BE2C (cell line): Measurements from ENCODE around the gene KDM2B.
A peak's percentile ranks its signal among the peaks of the same experiment; 100 is the strongest.

Experiments used
- DNase-seq: peaks from one replicate; pipeline ENCODE4 v3.0.0-alpha.2; 2020
- H3K27me3 ChIP-seq: fragments of 250-450 bp; sonication (Bioruptor Pico); 2 replicates; pipeline ENCODE4 v1.5.1; 2020; ENCODE audit warnings: mild to moderate bottlenecking
- H3K36me3 ChIP-seq: fragments of 250-450 bp; sonication (Bioruptor Pico); 2 replicates; pipeline ENCODE4 v1.5.1; 2020; ENCODE audit warnings: mild to moderate bottlenecking
- H3K4me1 ChIP-seq: fragments of 250-450 bp; sonication (Bioruptor Pico); 2 replicates; pipeline ENCODE4 v1.5.1; 2020
- H3K4me3 ChIP-seq: 2 replicates; pipeline ENCODE4 v1.5.1; 2011; ENCODE audit warnings: low read depth, low read length
- H3K9me3 ChIP-seq: fragments of 250-450 bp; sonication (Bioruptor Pico); 2 replicates; pipeline ENCODE4 v1.5.1; 2020
- TF ChIP-seq, protein P1 (sequence below): IDR thresholded peaks from 2 replicates; pipeline ENCODE4 v1.5.1; 2012; ENCODE audit warnings: mild to moderate bottlenecking, low read depth, low read length

KDM2B gene

DNA sequence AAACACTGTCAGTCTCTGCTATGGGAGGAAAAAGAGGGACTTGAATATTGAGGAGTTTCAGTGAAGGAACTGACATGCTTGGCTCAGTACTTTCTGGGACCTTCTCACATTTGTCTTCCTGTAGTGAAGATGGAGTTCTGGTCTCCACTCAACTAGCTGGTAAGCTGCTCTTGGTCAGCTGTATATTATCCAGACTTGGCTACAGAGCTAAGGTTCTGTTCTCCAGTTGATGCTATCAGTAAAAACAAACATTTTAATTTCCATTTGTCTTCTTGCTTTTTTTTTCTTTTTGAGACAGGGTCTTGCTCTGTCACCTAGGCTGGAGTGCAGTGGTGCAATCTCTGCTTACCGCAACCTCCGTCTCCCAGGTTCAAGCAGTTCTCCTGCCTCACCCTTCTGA lies 175.6 kb downstream of the KDM2B start:
- Histone ChIP-seq H3K36me3 (peaks cover 37% of the 10 kb centered on the region), H3K27me3 (no peaks in the 10 kb centered on the region), H3K4me1 (peaks cover 9% of the 10 kb centered on the region), H3K9me3 (no peaks in the 10 kb centered on the region), H3K4me3 (peak overlapping the region; percentile 4)
- TF ChIP-seq, protein P1, sequence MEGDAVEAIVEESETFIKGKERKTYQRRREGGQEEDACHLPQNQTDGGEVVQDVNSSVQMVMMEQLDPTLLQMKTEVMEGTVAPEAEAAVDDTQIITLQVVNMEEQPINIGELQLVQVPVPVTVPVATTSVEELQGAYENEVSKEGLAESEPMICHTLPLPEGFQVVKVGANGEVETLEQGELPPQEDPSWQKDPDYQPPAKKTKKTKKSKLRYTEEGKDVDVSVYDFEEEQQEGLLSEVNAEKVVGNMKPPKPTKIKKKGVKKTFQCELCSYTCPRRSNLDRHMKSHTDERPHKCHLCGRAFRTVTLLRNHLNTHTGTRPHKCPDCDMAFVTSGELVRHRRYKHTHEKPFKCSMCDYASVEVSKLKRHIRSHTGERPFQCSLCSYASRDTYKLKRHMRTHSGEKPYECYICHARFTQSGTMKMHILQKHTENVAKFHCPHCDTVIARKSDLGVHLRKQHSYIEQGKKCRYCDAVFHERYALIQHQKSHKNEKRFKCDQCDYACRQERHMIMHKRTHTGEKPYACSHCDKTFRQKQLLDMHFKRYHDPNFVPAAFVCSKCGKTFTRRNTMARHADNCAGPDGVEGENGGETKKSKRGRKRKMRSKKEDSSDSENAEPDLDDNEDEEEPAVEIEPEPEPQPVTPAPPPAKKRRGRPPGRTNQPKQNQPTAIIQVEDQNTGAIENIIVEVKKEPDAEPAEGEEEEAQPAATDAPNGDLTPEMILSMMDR: no peak
- no peak for DNase-seq

DNA sequence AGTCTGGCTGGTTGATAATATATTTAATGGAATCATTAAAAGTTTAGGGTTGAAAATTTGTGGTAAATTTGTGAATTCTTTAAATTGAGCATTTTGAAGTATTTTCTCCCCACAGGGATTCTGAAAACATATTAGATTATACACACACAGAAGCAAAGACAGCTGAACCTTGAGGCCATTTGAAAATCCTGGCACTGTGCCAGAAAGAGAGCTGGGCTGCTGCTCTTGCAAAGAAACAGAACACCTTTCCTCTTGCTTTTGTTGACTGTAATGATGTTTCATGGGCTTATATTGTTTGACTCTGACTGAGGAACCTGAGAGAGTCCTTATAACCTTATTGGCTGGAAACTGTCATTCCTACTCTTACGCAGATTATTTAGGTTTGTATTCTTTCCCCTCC lies 176.1 kb downstream of the KDM2B start:
- Histone ChIP-seq H3K4me3 (peak overlapping the region; percentile 4), H3K36me3 (peaks cover 37% of the 10 kb centered on the region), H3K9me3 (no peaks in the 10 kb centered on the region), H3K27me3 (no peaks in the 10 kb centered on the region), H3K4me1 (peaks cover 9% of the 10 kb centered on the region)
- DNase-seq: peak; percentile 88
- TF ChIP-seq, protein P1: no peak

DNA sequence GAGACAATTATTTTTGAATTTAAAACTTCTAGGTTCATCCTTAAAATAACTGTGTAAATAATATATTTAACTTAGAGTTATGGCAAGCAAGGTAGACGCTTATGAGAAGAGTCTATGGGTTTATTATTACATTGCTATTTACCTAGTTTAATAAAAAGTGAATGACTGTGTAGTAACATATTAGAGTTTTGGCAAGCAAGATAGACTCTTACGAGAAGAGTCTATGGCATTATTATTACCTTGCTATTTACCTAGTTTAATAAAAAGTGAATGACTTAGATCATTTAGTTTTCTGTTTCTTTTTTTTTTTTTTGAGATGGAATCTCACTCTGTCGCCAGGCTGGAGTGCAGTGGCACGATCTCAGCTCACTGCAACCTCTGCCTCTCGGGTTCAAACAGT lies 177.1 kb downstream of the KDM2B start:
- TF ChIP-seq, protein P1: no peak
- peaks cover 32% of the 10 kb centered on the region for H3K36me3 ChIP-seq
- no peak for DNase-seq

DNA sequence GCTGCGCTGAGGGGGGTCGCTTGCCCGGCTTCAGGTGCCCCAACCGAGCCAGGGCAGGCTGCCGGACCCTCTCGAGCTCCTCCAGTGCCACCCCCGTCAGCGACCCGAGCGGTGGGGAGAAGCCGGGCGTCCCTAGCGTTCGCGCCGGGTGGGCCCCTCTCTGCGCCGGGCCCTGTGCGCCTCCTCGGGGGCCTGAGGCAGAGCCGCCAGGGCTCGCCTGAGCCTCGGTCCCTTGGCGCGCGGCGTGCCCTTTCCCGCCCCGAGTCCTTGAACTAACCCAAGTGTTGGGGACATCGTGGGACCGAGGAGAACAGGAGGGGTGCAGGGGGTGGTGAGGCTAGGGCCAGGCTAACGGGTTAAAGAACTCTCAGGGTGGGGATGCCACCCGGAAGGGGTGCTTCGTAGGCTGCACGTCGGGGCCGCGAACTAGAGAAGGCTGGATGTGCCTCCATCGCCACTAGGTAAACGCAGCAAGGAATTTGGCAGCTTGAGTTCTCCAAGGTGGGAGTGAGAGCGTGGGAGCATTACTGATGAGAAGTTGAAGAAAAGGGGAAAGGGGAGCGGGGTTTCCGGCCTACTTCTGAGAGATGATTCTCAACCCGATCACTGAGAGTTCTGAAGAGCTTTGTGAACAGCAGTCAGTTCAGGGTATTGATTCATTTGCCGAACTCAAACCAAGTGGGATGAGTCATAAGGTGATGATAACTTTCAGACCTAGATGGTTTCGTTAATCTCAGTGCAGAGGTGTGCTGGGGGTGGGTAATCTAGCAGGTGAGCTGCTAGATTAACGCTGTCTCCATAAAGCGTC lies 180.3 kb downstream of the KDM2B start:
- Histone ChIP-seq H3K4me3 (peak overlapping the region; percentile 96), H3K4me1 (peaks cover 9% of the 10 kb centered on the region), H3K27me3 (no peaks in the 10 kb centered on the region), H3K9me3 (no peaks in the 10 kb centered on the region), H3K36me3 (peaks cover 4% of the 10 kb centered on the region)
- TF ChIP-seq, protein P1: no peak
- DNase-seq: peak; percentile 35

More for the DNA sequence above, 177.1 kb downstream of the KDM2B start:
- no peak overlapping the region for H3K4me3 ChIP-seq
- H3K27me3 ChIP-seq: no peaks in the 10 kb centered on the region
- peaks cover 9% of the 10 kb centered on the region for H3K4me1 ChIP-seq
- H3K9me3 ChIP-seq: no peaks in the 10 kb centered on the region

DNA sequence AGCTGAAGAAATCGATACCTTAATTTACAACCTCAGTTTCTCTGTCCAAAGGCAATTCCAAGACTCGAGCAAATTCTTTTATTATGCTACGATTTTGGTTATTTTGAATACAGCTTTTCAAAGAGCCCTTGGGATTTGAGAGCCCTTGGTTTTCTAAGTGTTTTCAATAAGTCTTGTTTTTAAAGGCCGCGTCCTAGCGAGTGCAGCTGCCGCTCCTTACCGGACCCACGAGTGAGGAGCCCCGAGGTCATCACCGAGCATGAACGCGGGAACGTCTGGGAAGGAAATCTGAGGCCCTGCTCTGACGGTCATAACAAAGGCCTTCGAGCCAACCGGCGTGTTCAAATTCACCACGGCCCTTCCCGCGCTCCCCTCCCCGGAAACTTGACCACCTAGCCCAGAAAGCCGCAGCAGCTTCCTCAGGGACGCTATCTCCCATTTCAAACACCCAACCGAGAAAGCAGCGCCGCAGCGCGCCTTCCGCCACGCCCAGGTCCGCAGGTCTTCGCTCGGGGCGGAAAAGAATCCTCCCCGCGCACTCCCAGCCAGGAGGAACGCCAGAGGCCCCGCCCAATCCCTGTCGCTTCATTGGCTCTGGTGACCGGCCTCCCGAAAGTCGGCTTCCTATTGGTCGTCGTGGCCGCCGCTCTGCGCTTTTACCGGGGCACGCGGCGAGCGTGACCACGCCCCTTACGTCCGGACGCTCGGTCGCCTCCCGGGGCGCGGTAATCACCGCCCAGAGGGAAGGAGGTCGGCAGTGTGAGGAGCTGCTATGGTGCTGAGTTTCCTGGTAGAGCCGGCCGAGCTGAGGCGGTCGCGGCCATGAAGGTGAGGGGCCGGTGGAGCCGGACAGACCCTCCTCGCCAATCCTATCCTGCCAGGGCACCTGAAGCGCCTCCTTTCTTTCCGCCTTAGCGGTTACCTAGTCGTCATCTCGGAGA lies 181.2 kb downstream of the KDM2B start, which contains the start of gene RNF34:
RNF34 (plus strand) TSS at position 728 of the 941 bp plus-strand sequence; CDS start at position 823, 95 bp downstream.
- peak; percentile 100 for DNase-seq
- H3K4me3 ChIP-seq: peak within 1 kb of the TSS; percentile 96
- TF ChIP-seq, protein P1: no peak

More for the DNA sequence above, 181.2 kb downstream of the KDM2B start, which contains the start of gene RNF34:
- Histone ChIP-seq H3K9me3 (no peaks in the 10 kb centered on the region), H3K4me1 (peaks cover 3% of the 10 kb centered on the region; the same call in 1 of the 2 replicates), H3K36me3 (peaks cover 4% of the 10 kb centered on the region; the same call in 1 of the 2 replicates), H3K27me3 (no peaks in the 10 kb centered on the region)
